SK-MEL-5 (cell line): ENCODE measurements around the gene SLC30A3. TPM values are rescaled to one million over a fixed set of nuclear protein-coding genes. Genes with fewer than 3 reads are reported as not detected.

Source experiments
- DNase-seq: peaks from one replicate; pipeline ENCODE4 v3.0.0-alpha.2; 2016; ENCODE audit warnings: low read depth, low spot score
- in situ Hi-C: cut with HindIII; loops from 2 replicates; pipeline ENCODE4 v1.10.0; 2016; ENCODE audit warnings: low sequenced_read_pairs, high pct_unique_total_duplicates, low pct_unique_long_range_greater_than_20kb
- total RNA-seq: library from RNA; depleted of rRNA; stranded (reverse); fragments of >200 nt; shearing (Covaris generic); gene quantifications from 2 replicates; pipeline ENCODE4 v1.2.3, GENCODE V29; 2014

The SLC30A3 gene
- total RNA-seq, 1 experiment from 2014 or later = 0.24 TPM

- peak; percentile 58 for DNase-seq
- in situ Hi-C loops = no loop called here
Observed at GRCh38 chr2:27264753-27265535, 2.1 kb upstream of the SLC30A3 start.

- in situ Hi-C loops = no loop called here
- no peak for DNase-seq
Observed at GRCh38 chr2:27264253-27264752, 1.5 kb upstream of the SLC30A3 start.

- no peak for DNase-seq
- in situ Hi-C loops = no loop called here
Observed at GRCh38 chr2:27263287-27264252, 723 bp upstream of the SLC30A3 start.

GRCh38 chr2:27261926-27262298 lies 935 bp downstream of the SLC30A3 start:
- in situ Hi-C loops = no loop called here
- DNase-seq = no peak

GRCh38 chr2:27261241-27261925 lies 1.5 kb downstream of the SLC30A3 start:
- DNase-seq = no peak
- in situ Hi-C loops = no loop called here

- in situ Hi-C loops = no loop called here
- DNase-seq = no peak
Observed at GRCh38 chr2:27258051-27258450, 4.8 kb downstream of the SLC30A3 start.

GRCh38 chr2:27256855-27257454 lies 5.9 kb downstream of the SLC30A3 start:
- in situ Hi-C loops = no loop called here
- no peak for DNase-seq

GRCh38 chr2:27255660-27256059 lies 7.2 kb downstream of the SLC30A3 start:
- no peak for DNase-seq
- in situ Hi-C loops = no loop called here

- no peak for DNase-seq
- in situ Hi-C loops = no loop called here
Observed at GRCh38 chr2:27255187-27255586, 7.7 kb downstream of the SLC30A3 start.

GRCh38 chr2:27251766-27252165 lies 11.1 kb downstream of the SLC30A3 start:
- DNase-seq = no peak
- in situ Hi-C loops = no loop called here

GRCh38 chr2:27250652-27251379 lies 12.0 kb downstream of the SLC30A3 start:
- no peak for DNase-seq
- in situ Hi-C loops = no loop called here

- in situ Hi-C loops = no loop called here
- DNase-seq = peak; percentile 73
Observed at GRCh38 chr2:27249891-27250651, 12.8 kb downstream of the SLC30A3 start.

GRCh38 chr2:27249159-27249890 lies 13.5 kb downstream of the SLC30A3 start:
- in situ Hi-C loops = no loop called here
- DNase-seq = no peak

GRCh38 chr2:27247893-27248292 lies 15.0 kb downstream of the SLC30A3 start:
- no peak for DNase-seq
- in situ Hi-C loops = no loop called here

- in situ Hi-C loops = no loop called here
Observed at GRCh38 chr2:27245626-27246025, 17.2 kb downstream of the SLC30A3 start.

GRCh38 chr2:27245116-27245515 lies 17.7 kb downstream of the SLC30A3 start:
- DNase-seq = no peak
- in situ Hi-C loops = no loop called here

More at GRCh38 chr2:27245626-27246025, 17.2 kb downstream of the SLC30A3 start:
- DNase-seq = no peak
